Measurements from ENCODE around the gene FGD2.

DNA sequence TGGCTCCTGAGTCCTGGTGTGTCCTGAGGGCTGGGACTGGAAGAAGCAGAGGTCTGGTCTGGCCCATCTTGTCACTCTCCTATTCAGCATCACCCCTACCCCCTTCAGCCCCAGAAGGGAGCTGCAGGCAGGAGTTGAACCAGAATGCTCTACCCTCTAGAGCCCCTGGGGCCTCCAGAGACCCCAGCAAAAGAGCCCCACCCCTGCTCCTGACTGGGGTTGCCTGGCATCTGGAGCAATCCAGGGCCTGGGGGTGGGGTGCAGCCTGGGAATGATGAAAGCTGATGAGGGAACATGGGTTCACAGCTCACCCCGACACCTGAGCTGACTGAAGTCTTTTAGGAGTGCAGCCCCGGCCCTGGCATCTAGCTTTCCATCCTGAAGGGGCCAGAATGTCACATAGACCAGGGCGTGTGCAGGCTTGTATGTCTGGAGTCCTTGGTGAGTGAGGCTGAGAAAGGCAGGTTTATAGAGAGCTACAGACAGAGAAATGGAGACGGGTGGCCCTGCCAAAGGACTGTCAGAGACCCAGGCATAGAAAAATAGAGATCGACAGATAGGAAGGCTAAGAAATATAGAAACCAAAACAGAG, 12.2 kb downstream of the FGD2 start:
- TF ChIP-seq, protein P1, sequence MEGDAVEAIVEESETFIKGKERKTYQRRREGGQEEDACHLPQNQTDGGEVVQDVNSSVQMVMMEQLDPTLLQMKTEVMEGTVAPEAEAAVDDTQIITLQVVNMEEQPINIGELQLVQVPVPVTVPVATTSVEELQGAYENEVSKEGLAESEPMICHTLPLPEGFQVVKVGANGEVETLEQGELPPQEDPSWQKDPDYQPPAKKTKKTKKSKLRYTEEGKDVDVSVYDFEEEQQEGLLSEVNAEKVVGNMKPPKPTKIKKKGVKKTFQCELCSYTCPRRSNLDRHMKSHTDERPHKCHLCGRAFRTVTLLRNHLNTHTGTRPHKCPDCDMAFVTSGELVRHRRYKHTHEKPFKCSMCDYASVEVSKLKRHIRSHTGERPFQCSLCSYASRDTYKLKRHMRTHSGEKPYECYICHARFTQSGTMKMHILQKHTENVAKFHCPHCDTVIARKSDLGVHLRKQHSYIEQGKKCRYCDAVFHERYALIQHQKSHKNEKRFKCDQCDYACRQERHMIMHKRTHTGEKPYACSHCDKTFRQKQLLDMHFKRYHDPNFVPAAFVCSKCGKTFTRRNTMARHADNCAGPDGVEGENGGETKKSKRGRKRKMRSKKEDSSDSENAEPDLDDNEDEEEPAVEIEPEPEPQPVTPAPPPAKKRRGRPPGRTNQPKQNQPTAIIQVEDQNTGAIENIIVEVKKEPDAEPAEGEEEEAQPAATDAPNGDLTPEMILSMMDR (conservative IDR thresholded peaks at IDR 0.05; ENCODE audit: low read depth, low read length): no peak
- no peak for TF ChIP-seq EZH2phosphoT487 (IDR thresholded peaks at IDR 0.05; ENCODE audit: borderline replicate concordance, low read length)
- no peak for TF ChIP-seq EZH2 (IDR thresholded peaks at IDR 0.05; ENCODE audit: low read length, unreplicated experiment)
